Measurements from ENCODE around the gene GPR31. TPM values are rescaled to one million over a fixed set of nuclear protein-coding genes. Genes with fewer than 3 reads are reported as not detected.

The GPR31 gene
- total RNA-seq, 1 donor from 2014 or later: not detected

- no peak overlapping the region for H3K27ac ChIP-seq
Measured at GRCh38 chr6:167120583-167120903, 37.2 kb downstream of the GPR31 start.

GRCh38 chr6:167119670-167120582 lies 37.9 kb downstream of the GPR31 start:
- Histone ChIP-seq H3K27ac (no peak overlapping the region), H3K27me3 (no peaks in the 10 kb centered on the region), H3K4me1 (no peaks in the 10 kb centered on the region), H3K36me3 (no peaks in the 10 kb centered on the region), H3K9me3 (no peaks in the 10 kb centered on the region), H3K4me3 (no peak overlapping the region)
- intact Hi-C loops (cut with DNase I): no loop called here
- DNase-seq: no peak
- no peak for TF ChIP-seq CTCF (IDR thresholded peaks at IDR 0.05)
- ATAC-seq: no peak

More at GRCh38 chr6:167120583-167120903, 37.2 kb downstream of the GPR31 start:
- H3K27me3 ChIP-seq: no peaks in the 10 kb centered on the region
- H3K36me3 ChIP-seq: no peaks in the 10 kb centered on the region
- no peaks in the 10 kb centered on the region for H3K9me3 ChIP-seq
- TF ChIP-seq CTCF (IDR thresholded peaks at IDR 0.05): no peak
- DNase-seq (no peak), ATAC-seq (no peak)
- no peaks in the 10 kb centered on the region for H3K4me1 ChIP-seq
- no peak overlapping the region for H3K4me3 ChIP-seq
- intact Hi-C loops (cut with DNase I): no loop called here

- Histone ChIP-seq H3K36me3 (no peaks in the 10 kb centered on the region), H3K27ac (no peak overlapping the region), H3K4me3 (no peak overlapping the region), H3K27me3 (no peaks in the 10 kb centered on the region), H3K9me3 (no peaks in the 10 kb centered on the region), H3K4me1 (no peaks in the 10 kb centered on the region)
- intact Hi-C loops (cut with DNase I): no loop called here
- TF ChIP-seq CTCF (IDR thresholded peaks at IDR 0.05): no peak
- ATAC-seq: no peak
- no peak for DNase-seq
Measured at GRCh38 chr6:167118839-167119238, 38.9 kb downstream of the GPR31 start.

- DNase-seq (no peak), ATAC-seq (no peak)
- intact Hi-C loops (cut with DNase I): no loop called here
- Histone ChIP-seq H3K27ac (no peak overlapping the region), H3K4me3 (no peak overlapping the region), H3K4me1 (no peaks in the 10 kb centered on the region), H3K36me3 (no peaks in the 10 kb centered on the region), H3K27me3 (no peaks in the 10 kb centered on the region), H3K9me3 (no peaks in the 10 kb centered on the region)
- TF ChIP-seq CTCF (IDR thresholded peaks at IDR 0.05): no peak
Measured at GRCh38 chr6:167118006-167118405, 39.8 kb downstream of the GPR31 start.

- intact Hi-C loops (cut with DNase I): no loop called here
- Histone ChIP-seq H3K36me3 (no peaks in the 10 kb centered on the region), H3K9me3 (no peaks in the 10 kb centered on the region), H3K27me3 (no peaks in the 10 kb centered on the region), H3K27ac (no peak overlapping the region), H3K4me1 (no peaks in the 10 kb centered on the region), H3K4me3 (no peak overlapping the region)
- DNase-seq (no peak), ATAC-seq (no peak)
- TF ChIP-seq CTCF (IDR thresholded peaks at IDR 0.05): no peak
Measured at GRCh38 chr6:167116838-167117228, 40.9 kb downstream of the GPR31 start.

All from upper lobe of right lung (tissue), 1 donor.